Suprapubic skin (tissue), 3 donors: ENCODE measurements around the gene TRMU.

Experiments used
- POLR2AphosphoS5 ChIP-seq, 3 donors: sonication (generic); formaldehyde crosslinking; IDR thresholded peaks; one replicate each; pipeline ENCODE4 v1.6.1; 2017; ENCODE audit warnings: antibody characterized with exemption in 3 of 3
- TF ChIP-seq, protein P1 (sequence below), 2 donors: fragments of 200-600 bp in 1 of 2; fragments of 450-650 bp in 1 of 2; sonication (generic) in 1 of 2; IDR thresholded peaks; one replicate each; pipeline ENCODE4 v1.5.1; 2016 to 2019; ENCODE audit warnings: antibody characterized with exemption in 2 of 2, mild to moderate bottlenecking in 1 of 2, moderate library complexity in 1 of 2

DNA sequence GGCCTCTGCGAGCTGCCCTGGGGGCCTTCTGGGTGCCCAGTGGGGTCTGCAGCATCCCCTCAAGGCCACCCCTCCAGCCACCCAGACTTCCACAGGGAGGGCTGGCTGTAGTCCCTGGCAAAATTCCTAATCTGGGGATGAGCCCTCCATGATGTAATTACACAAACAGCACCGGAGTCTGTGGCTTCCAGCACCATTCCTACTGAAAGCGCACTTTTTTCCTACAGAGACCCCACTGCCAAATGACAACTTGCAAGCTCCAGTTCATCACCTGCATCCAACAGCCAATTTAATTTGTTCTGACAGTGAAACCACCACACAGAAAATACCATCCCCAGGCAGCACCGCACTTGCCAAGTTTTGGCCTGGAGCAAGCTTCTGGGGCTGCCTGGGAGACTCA lies 70.4 kb downstream of the TRMU start:
- no peak for TF ChIP-seq POLR2AphosphoS5 (IDR thresholded peaks at IDR 0.05)
- TF ChIP-seq, protein P1, sequence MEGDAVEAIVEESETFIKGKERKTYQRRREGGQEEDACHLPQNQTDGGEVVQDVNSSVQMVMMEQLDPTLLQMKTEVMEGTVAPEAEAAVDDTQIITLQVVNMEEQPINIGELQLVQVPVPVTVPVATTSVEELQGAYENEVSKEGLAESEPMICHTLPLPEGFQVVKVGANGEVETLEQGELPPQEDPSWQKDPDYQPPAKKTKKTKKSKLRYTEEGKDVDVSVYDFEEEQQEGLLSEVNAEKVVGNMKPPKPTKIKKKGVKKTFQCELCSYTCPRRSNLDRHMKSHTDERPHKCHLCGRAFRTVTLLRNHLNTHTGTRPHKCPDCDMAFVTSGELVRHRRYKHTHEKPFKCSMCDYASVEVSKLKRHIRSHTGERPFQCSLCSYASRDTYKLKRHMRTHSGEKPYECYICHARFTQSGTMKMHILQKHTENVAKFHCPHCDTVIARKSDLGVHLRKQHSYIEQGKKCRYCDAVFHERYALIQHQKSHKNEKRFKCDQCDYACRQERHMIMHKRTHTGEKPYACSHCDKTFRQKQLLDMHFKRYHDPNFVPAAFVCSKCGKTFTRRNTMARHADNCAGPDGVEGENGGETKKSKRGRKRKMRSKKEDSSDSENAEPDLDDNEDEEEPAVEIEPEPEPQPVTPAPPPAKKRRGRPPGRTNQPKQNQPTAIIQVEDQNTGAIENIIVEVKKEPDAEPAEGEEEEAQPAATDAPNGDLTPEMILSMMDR (IDR thresholded peaks at IDR 0.05) = no peak
